ENCODE data around the gene RNF169.

The RNF169 gene

DNA sequence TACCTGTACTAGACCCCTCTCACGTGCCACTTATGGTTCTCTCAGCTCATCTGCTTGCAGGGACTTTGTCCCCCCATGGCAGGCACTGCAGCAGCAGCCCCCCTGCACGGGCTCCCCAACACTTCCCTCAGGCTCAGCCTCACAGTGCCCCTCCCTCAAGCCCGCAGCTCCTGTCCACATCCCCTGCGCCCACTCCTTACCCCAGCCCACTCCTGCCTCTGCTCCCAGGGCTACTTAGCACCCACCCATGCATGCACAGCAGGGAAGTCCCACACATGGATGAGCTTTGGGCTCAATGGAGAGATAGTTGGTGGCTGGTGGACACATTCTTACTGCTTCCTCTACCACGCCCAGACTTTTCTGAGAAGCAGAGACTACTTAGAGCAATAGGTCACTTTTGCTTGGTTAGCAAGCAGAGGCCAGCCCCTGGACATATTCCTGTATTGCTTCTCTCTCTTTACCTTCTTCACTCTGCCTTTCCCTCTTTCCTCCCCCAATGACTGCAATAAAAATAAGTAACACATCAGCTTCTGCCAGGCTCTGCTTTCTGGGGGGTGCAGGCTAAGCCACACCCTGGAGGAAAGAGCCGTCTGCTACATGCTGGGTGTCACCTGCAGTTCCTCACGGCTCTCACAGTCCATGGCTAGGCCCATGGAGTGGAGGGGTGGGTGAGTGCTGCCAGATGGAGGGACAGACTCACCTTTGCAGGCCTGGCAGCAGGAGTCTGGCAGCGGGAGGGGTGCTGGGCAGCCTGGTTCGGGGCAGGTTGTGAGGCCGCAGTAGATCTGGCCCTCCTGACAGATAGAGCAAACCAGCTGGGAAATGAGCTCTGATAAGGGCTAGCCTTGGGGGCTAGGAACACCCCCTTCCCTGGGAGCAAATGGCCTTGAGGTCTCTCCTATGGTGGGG lies 40.8 kb upstream of the RNF169 start:
- H3K4me3 ChIP-seq (replicated peaks; ENCODE audit: low read depth, low read length): no peak overlapping the region
- no peak for DNase-seq (ENCODE audit: extremely low read depth, low read depth)
- TF ChIP-seq, protein P1, sequence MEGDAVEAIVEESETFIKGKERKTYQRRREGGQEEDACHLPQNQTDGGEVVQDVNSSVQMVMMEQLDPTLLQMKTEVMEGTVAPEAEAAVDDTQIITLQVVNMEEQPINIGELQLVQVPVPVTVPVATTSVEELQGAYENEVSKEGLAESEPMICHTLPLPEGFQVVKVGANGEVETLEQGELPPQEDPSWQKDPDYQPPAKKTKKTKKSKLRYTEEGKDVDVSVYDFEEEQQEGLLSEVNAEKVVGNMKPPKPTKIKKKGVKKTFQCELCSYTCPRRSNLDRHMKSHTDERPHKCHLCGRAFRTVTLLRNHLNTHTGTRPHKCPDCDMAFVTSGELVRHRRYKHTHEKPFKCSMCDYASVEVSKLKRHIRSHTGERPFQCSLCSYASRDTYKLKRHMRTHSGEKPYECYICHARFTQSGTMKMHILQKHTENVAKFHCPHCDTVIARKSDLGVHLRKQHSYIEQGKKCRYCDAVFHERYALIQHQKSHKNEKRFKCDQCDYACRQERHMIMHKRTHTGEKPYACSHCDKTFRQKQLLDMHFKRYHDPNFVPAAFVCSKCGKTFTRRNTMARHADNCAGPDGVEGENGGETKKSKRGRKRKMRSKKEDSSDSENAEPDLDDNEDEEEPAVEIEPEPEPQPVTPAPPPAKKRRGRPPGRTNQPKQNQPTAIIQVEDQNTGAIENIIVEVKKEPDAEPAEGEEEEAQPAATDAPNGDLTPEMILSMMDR (IDR thresholded peaks at IDR 0.05; ENCODE audit: low read depth, low read length, missing control alignments): no peak

DNA sequence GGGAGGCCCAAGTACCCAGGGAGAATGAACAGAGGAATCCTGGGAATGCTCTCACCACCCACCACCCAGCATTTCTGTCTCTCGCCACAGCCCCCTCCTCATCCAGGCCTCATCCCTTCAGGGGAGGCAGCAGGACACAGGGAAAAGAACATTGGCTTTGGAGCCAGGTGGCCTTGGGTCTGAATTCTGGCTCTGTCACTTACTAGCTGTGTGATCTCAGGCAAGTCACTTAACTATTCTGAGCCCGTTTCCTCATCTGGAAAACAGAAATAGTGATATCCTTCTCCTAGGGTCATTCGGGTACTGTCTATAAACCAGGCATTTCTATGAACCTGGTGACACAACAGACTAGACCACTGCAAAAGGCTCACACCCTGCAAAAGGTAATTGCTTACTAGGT lies 39.5 kb upstream of the RNF169 start:
- no peak overlapping the region for H3K4me3 ChIP-seq (replicated peaks; ENCODE audit: low read depth, low read length)
- TF ChIP-seq, protein P1 (IDR thresholded peaks at IDR 0.05; ENCODE audit: low read depth, low read length, missing control alignments): no peak
- no peak for DNase-seq (ENCODE audit: extremely low read depth, low read depth)

DNA sequence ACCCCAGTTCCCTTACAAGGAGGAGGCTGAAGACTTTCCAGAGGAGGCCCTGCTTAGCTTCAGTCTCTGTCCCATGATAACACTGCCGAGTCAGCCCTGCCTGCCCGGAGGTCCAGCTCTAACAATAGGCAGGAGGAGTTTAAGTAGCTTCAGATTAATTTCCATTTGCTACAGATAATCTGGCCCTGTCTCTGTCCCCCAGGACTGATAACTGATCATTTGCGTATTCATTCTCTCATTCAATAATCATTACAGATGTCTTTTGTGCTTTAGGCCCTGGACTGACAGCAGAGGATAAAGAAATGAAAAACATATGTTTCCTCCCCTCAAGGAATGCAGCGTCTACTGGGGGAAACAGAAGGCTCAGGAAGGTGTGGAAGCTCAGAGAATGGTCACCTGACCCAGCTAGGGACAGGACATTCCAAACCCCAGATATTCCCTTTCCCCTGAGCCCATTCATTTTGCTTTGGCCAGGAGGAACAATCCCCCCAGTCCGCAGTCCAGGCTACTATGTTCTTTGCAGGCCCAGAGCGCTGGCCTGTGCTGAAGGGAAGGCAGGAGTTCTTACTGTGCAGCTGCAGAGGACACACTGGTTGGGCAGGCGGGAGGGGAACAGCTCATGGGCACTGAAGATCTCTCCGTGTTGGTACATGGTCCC lies 38.2 kb upstream of the RNF169 start:
- H3K4me3 ChIP-seq (replicated peaks; ENCODE audit: low read depth, low read length): no peak overlapping the region
- TF ChIP-seq, protein P1 (IDR thresholded peaks at IDR 0.05; ENCODE audit: low read depth, low read length, missing control alignments): no peak
- DNase-seq (ENCODE audit: extremely low read depth, low read depth): no peak

DNA sequence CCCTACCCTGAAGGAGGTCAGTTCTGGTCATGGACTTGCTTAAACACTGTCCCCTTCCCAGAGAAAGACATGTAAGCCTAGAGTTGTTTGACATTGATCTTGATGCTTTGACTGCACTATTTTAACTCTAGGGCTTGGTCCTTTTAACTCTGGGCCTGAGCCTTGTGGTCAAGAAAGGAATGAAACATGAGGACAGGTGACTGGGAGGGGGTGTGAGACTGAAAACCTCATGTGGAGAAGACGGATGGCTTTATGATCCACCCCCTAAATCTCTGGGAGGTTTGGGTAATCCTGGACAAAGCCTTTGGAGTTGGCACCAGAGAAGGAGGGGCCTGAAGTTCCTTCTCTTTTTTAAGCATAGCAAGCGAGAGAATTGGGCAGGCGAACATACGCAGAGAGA lies 35.0 kb upstream of the RNF169 start:
- DNase-seq (ENCODE audit: extremely low read depth, low read depth): no peak
- TF ChIP-seq, protein P1 (IDR thresholded peaks at IDR 0.05; ENCODE audit: low read depth, low read length, missing control alignments): no peak
- no peak overlapping the region for H3K4me3 ChIP-seq (replicated peaks; ENCODE audit: low read depth, low read length)

DNA sequence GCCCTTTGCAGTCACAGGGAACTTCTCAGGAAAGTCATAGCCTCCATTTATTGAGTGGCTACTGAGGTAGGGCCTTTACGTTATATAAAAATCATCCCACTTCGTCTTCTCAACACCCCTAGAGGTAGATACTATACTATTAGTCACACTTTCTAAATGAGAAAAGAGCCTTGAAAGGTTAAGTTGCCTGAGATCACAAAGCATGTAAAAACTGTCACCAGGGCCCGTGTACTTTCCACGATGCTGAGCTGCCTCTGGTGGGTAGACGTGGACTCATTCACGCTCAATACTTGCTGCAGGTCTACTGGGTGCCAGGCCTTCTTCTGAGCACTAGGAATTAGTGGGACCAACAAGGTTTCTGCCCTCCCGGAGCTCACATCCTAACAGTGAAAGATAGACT lies 33.7 kb upstream of the RNF169 start:
- TF ChIP-seq, protein P1 (IDR thresholded peaks at IDR 0.05; ENCODE audit: low read depth, low read length, missing control alignments): no peak
- no peak overlapping the region for H3K4me3 ChIP-seq (replicated peaks; ENCODE audit: low read depth, low read length)
- DNase-seq (ENCODE audit: extremely low read depth, low read depth): no peak

DNA sequence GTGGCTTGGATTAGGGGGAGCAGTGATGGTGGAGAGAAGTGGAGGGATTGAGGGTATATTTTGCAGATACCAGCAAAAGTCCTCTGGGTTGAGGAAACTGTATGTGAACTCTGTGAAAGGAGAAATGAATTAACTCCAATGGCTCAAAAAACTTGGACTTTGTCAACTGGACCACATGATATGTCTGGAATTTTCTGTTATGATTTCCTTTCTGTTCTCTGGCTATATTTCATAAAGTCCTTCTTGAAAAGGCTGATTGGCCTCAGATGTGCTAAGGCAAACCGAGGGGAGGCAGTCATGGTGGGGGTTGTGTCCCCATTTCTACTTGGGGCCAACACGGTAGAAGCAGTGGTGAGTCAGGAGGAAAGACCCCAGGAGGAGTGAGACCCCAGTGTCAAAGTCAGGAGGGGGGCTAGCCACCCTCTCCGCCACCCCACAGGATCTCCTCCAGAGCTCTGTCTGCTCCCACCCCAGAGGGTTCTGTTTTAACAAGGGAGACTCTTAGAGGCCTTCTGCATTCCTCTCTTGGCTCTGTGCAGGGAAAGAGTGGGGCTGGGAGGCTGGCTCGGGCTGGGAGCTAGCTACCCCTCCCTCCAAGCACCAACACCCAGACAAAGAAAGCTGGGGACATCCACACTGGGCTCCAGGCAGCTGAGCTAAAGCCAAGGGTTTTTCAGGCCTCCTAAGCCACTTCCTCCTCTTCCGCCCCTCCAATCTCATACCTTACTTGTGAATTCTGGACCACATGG lies 31.3 kb upstream of the RNF169 start:
- DNase-seq (ENCODE audit: extremely low read depth, low read depth): no peak
- TF ChIP-seq, protein P1 (IDR thresholded peaks at IDR 0.05; ENCODE audit: low read depth, low read length, missing control alignments): no peak
- no peak overlapping the region for H3K4me3 ChIP-seq (replicated peaks; ENCODE audit: low read depth, low read length)

All from HFF-Myc (cell line).